Stimulated activated CD4-positive, alpha-beta T cell treated with anti-CD3 and anti-CD28 coated beads, TNF-alpha, amount 100 ng/mL, for 1 hour (primary cell): ENCODE measurements around the gene EFHD1.
"Not testable (repeated sequence)": the region's sequence is repeated elsewhere in the genome, so short reads cannot be mapped to it uniquely, and the experiment has no call there.

ENCODE experiments used
- DNase-seq, 3 donors: peaks; one replicate each; pipeline ENCODE4 v3.0.0-alpha.2; 2020; ENCODE audit warnings: low read depth in 3 of 3, low spot score in 1 of 3

Gene EFHD1

DNA sequence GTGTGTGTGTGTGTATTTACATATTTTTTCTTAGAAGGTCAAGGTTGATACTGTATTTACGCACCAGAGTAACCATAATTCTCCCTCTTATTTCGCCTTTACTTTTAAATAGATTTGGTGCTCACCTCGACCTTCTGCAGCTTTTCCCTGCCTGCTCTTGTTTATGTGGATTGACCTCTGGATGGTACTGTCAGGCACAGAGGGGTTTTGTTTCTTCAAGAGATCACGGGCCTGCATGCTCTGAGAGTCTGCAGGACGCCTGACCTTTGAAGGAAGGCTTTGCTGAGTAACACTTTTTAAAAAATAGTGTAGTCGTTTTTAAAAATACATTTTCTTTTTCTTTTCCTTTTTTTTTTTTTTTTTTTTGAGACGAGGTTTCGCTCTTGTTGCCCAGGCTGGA lies 18.1 kb upstream of the EFHD1 start:
- DNase-seq = no peak

DNA sequence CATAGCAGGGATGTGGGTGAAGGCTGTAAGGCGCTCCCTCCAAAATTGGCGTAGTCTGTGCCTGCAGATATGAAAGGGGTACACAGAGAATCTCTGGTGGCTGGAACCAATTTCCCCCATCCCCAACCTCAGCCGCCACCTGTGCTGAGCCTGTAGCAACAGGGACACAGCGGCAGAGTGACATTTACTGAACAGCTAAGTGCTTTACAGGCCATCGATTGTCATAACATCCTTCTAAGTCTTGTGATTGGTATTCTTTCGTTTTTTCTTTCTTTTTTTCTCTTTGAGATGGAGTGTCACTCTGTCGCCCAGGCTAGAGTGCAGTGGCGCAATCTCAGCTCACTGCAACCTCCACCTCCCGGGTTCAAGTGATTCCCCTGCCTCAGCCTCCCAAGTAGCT lies 12.2 kb upstream of the EFHD1 start:
- DNase-seq = no peak

DNA sequence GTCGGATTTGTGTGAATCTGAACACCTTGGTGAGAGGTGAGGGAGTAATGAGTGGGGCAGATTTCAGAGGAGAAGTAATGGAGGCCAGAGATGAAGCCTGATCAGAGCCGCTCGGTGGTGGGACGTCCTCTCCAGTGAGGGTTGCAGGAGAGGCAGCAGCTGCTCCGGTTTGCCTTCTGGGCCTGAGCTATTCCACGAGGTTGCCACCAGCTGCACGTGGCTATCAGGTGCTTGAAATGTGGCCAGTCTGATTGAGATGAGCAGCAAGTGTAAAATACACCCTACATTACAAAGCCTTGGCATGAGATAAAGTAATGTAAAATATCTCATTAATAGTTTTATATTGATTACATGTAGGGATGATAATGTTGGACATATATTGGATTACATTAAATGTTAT lies 10.8 kb upstream of the EFHD1 start:
- no peak for DNase-seq

DNA sequence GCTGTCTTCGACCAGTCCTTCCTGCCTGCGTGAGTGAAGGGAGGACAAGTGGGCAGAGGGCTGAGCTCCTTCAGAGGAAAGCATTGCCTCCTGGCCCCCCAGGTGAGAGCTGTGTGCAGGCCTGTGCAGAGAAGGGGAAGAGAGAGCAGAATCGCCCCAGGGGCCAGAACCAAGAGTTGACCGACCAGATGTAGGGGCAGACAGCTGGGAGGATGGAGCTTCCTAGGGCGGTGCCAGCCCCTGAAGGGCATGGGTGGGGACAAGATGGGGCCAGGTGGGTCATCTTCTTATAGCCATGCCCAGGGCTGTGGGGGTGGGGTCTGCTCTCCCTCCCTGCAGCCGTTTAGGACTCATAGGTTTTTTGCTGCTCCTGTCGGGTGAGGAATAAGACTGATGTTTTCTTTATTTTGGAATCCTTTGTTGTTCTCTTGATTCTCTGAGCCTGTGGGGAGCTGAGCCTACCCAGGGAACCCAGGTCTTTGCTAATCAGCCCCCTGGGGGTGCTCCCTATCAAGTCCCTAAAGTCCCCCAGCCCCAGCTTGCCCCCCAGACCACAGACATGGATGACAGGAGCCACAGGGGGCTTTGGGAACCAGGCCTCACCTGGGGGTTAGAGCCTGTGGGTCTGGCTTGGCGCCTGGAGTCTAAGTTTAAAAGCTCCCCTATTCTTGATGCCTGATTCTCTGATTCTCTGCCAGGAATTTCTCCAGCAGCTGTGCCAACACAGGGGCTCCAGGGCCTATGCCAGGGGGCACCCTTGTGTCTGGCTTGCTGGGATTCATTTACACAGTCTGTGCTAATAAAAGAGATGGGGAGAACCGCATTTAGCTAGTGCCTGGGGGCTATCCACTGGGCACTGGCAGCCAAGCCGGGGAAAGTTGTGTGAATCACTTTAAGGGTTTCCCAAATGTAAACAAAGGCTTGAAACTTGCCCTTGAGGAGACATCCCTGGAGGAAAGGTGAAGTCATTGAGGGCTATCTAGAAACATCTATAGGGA lies 9.3 kb upstream of the EFHD1 start:
- DNase-seq = no peak

DNA sequence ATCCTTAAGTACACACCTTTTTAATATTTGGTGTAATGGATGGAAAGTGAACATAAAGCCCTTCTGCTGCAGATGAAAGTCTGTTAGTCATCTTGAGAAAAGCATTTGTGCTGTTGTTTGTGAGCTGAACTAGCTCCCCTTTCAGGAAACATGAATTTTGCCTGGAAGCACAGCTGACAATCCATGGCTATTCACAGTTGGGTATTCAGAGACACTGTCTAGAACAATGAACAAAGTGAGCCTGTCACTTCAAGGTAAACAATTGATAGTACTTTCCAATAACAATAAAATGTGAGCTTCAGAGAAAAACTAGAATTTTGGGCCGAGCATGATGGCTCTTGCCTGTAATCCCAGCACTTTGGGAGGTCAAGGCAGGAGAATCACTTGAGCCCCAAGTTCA lies 6.8 kb upstream of the EFHD1 start:
- DNase-seq = no peak

DNA sequence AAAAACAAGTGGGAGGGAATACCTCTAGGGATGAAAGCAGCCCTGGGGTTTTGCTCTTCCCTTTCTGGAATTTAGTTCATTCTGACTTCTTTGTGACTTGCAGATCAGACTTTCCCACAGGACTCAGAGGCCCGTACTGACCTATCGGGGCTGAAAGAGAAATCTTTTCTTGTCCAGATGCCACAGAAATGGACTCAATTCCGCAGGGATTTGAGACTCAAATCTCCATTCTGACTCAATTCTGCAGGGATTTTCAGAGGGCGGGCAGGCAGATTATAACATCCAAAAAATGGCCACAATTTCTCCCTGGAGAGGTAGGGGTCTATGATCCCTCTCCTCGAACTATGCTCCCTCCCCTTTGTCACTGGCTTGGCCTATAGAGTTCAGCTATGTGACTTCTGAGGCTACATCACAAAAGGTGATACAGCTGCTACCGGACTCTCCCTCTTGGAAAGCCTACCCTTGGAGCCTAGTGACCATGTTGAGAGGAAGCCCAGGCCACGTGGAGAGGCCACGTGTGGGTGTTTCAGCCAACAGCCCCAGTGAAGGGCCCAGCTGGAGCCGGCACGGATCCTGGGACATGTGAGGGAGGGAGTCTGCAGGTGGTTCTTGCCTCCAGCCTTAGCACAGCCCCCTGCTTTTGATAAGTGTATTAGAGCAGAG lies 4.8 kb upstream of the EFHD1 start:
- DNase-seq = no peak

DNA sequence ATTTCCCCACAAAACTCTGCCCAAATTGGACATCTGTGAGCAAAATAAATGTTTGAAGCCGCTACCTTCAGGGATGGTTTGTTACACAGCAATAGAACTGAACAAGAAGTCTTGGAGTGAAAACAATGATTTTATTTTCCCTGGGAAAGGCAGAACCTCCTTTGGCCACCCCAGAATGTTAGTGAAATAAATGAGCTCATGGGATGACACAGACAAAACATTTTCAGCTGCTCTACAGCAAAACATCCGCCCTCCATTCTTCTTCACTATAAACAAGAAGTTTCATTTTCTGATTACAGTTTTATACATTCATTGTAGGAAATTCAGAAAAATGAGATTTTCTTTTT lies 4.3 kb upstream of the EFHD1 start:
- no peak for DNase-seq

DNA sequence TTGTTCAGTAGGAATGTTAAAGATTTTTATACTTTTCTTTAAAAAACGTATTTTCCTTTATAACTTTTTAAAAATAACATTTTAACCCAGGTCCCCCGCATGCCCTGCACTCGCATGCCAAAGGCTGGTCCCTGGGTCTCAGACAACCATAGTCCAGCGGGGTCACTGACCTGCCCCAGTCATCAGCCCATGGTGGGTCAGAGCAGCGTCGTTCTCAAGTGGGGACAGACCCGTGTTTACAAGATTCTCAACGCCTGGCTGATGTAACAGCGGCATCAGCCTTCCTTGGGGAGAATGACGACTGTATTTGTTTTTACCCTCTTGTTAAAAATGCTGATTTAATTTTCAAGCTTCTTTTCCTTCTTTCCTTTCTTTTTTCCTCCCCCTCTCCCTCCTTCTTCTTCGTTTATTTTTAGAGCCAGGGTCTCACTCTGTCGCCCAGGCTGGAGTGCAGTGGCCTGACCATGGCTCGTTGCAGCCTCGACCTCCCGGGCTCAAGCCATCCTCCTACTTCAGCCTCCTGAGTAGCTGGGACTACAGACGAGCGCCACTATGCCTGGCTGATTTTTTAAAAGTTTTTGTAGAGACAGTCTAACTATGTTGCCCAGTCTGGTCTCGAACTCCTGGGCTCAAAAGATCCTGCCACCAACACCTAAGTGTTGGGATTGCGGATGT lies 1.0 kb upstream of the EFHD1 start:
- DNase-seq = no peak

DNA sequence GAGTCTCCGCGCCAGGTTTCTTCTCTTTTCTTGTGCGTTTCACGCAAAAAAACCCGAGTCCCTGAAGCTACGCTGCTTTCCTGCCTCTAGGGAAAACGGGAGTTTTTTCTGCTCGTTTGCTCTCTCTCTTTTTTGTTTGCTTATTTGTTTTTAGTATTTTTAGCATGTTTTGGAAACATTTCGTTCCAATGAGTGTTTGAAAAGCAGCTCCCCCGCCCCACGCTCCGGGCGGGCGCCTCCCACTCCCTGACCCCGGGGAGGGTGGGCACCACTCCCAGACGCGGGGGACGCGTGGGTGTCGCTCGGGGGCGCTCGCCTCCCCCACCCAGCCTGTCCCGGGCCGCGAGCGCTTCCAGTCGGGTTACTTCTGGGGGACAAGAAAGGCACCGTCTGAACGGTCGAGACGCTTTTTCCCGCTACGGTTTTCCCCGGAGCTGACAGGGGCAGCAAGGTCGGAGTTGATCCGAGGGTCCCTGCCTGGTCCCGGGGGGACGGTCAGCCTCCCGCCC lies 446 bp upstream of the EFHD1 start:
- no peak for DNase-seq

DNA sequence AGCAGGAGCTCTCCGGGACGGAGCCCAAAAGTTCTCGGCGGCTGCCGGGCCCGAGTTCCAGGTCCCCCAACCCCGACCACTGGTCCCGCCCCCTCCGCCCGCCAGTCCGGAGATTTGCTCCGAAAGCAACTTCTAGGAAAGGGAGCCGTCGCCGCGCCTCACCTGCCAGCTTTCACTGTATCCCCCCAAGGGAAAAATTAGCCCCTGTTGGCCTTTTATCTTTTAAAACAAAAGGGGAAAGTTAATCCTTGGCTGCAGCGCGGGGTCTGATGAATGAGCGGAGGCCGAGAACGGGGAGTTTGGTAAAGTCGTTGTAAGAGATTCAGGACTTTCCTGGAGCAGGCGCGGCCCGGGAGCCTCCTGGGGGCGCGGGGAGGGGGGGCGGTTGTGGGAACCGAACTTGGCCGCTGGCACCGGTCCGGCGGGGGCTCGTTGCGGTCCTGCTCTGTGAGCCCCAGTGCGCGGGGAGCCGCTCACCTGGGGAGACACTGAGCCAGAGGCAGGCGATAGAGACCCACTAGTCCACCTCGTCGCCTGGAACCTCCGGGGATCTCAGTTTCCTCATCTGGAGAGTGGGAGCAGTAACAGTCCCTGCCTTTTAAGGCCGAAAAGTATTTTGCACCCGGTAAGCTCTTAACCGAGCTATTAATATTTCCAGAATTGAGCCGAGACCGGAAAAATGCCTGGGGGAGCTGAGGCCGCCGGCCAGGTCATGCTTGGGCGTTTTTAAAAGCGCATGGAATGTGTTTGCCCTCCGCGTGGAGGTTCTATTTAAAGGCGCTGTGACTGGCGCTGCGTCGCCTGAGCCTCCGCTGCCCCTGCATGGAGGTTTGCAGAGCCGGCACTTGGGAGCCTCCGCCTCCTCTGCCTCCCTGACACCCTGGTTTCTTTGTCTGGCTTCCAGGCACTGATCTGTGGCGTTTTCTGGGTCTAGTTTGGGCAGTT lies 1.1 kb downstream of the EFHD1 start:
- no peak for DNase-seq

DNA sequence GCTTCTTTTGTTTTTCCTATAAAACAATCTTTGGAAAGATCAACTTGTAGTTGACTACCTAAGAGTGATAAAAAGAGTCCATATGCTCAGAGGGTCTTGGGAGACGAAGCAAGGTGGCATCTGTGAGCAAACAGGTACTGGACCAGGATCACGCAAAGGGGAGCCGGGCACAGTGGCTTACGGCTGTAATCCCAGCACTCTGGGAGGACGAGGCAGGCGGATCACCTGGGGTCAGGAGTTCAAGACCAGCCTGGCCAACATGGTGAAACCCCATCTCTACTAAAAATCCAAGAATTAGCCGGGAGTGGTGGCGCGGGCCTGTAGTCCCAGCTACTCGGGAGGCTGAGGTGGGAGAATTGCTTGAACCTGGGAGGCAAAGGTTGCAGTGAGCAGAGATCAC lies 2.0 kb downstream of the EFHD1 start:
- not testable (repeated sequence) for DNase-seq

DNA sequence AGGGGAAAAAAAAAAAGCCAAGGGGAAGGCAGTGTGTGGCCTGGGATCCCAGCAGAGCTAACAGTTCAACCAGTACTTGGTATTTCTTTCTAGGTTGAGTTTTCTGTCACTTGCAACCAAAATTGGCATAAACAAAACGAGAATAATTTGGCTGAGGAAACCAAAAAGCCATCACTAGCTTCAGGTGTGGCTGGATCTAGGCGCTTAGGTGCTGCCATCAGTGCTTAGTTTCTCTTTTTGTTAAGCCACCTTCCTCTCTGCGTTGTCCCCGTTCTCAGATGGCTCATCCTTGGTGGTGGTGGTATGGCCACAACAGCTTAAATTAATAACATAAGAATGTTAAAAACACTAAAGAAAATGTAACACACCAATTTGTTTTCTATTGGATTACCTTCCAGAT lies 2.4 kb downstream of the EFHD1 start:
- no peak for DNase-seq

DNA sequence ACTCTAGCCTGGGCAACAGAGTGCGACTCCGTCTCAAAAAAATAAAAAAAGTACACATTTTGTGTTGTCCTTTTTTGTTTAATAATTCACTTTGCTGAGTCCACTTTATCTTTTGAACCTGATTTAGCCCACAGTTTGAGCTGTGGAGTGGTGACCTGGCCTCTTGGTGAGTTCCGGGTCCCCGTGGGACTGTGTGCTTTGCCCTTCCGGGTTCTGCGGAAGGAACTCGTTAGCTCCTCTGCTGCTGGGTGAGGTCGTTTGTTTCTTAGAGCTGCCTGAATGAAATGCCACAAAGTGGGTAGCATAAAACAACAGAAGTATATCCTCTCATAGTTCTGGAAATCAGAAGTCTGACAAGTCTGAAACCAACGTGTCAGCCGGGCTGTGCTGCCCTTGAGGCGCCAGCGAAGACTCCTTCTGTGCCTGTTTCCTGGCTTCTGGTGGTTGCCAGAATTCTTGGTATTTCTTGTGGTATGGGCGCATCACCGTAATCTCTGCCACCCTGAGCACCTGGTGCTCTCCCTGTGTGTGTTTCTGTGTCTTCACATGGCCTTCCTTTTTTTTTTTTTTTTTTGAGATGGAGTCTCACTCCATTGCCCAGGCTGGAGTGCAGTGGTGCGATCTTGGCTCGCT lies 3.5 kb downstream of the EFHD1 start:
- DNase-seq = no peak

DNA sequence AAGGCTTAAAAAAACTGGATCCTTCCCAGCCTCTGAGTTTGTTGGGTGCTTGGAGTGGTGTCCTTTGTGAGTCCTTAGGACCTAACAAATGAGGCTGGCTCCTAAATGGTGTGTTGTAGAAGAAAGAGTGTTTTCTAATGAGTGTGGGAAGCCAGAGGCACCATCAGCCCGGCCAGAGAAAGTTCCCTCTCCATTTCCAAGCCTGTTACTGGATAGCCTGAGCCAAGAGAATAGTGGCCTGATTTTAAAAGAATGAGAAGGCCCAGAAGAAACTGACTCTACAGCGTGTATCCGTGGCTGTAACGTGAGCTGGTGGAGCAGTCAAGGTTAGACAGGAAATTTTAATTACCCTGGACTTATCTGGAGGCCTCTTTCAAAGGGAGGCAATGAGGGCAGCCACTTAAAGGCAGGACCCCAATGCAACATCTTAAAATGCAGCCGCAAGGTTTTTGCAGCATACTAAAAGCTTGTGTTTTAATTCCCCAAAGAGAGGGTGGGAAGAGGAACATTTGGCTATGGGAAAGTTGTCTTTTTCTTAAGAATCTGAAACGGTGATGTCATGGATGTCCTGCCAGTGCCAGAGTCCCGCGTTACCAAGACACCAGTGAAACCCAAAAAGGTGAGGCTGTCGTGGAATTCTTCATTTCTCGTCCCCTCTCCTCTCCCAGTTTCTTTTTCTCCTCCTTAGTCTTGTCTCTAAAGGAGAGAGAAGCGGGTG lies 4.6 kb downstream of the EFHD1 start:
- DNase-seq = no peak

DNA sequence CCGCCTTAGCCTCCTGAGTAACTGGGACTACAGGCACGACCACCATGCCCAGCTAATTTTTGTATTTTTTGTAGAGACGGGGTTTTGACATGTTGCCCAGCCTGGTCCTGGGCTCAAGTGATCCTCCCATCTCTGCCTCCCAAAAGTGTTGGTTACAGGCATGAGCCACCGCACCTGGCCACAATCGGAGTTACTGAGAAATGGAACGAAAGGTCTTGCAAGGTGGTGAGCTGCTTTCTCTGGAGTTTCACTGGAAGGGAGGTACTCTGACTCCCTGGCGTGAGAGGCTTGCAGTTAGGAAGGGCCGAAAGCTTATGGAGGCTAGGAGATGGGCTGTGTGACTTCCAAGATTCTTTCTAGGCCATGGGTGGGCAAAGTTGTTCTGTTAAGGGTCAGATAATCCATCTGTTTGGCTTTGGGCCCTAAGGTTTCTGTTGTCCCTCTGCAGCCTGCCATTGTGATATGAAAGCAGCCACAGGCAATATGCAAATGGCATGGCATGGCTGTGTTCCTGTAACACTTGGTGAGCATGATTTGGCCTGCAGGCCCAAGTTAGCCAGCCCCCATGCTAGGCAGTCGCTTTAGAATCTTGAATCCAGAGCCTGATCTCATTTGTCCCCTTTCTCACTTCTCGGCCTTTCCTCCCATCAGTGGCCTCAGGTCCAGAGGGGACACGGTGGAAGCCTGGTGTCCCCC lies 7.9 kb downstream of the EFHD1 start:
- no peak for DNase-seq

DNA sequence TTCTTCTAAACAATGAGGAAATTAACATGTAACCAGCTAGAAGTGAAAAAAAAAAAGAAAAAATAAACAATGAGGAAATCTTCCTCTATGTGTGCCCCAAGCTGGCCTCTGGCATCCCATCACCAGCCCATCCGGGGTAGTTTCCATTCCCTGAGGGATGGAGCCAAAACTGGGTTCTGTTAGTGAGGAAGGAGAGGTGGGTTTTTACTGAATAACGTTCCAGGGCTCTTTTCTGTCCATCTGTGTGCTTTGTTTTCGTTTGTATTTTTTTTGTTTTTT lies 9.7 kb downstream of the EFHD1 start:
- no peak for DNase-seq

DNA sequence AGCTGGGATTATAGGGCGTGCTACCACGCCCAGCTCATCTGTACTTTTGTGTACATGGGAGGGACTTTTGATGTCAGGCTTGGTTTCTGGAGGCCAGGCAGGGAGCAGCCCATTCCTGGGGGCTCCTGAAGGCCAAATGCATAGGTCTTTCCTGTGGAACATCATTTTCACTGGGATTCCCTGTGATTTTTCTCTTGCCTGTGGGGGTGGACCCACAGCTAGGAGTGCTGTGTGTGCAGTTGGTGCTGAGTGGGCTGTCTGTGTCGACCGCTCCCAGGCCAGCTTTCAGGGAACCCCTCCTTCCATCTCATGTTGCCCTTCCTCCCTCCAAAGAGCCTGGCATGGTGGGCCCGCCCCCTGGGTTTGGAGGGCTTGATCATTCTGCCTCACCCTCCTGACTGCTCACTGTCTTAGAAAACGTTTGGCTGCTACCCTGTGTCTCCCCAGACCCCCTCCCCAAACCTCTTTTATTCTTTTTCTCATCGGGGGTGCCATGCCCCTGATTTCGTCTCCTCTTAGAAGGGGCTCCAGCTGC lies 10.5 kb downstream of the EFHD1 start:
- DNase-seq = no peak

DNA sequence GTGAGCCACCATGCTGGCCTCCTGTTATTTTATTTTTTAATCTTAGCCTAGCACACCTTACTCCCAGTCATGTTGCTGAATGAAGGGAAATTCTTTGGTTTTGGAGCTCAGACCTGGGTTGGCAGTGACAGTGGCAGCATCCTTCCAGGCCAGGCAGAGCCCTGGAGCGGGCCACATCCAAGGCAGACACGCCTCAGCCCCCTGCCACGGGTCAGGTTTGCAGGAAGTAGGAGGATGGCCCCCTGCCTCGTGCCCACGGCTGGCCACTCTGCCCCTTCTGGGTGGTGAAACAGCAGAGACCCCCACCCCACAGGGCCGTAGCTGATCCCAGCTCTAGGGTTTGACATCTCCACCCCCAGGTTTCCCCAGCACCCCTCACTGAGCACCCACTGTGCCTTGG lies 11.7 kb downstream of the EFHD1 start:
- no peak for DNase-seq

DNA sequence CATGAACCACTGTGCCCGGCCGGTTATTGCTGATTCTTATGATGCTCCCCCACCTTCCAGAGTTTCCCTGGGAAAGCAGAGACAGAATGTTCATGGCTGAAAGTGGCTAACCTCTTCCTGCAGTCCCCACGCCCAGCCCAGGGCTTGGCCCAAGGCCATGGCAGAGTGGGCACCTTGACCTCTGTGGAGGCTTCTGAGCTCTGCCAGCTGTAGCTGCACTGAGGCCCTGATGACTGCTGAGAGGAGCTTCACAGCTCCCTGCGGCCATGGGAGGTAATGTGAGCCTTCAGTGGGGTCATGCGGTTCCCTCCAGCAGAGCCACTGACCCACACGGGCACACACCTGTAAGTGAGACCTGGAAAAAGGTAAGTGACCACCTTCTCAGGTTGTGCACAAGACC lies 13.3 kb downstream of the EFHD1 start:
- DNase-seq = no peak
